Muscle of back (tissue), 11 donors: Measurements from ENCODE around the gene COASY. TPM values are rescaled to one million over a fixed set of nuclear protein-coding genes. Genes with fewer than 3 reads are reported as not detected.
"Not testable (repeated sequence)": the region's sequence is repeated elsewhere in the genome, so short reads cannot be mapped to it uniquely, and the experiment has no call there.

ENCODE experiments used
- DNase-seq, 3 donors: peaks; one replicate each; pipeline versions ENCODE4 v3.0.0 to v3.0.0-alpha.2; 2013
- polyA plus RNA-seq, 10 donors: library from polyadenylated mRNA; unstranded; fragments of 120-200 nt; gene quantifications; one replicate each; pipeline ENCODE4 v1.2.1, GENCODE V29; 2013; ENCODE audit not compliant: insufficient read length in 10 of 10

The COASY gene
- polyA plus RNA-seq, 10 donors = 20.0 to 29.7 (median 27.1) TPM

DNA sequence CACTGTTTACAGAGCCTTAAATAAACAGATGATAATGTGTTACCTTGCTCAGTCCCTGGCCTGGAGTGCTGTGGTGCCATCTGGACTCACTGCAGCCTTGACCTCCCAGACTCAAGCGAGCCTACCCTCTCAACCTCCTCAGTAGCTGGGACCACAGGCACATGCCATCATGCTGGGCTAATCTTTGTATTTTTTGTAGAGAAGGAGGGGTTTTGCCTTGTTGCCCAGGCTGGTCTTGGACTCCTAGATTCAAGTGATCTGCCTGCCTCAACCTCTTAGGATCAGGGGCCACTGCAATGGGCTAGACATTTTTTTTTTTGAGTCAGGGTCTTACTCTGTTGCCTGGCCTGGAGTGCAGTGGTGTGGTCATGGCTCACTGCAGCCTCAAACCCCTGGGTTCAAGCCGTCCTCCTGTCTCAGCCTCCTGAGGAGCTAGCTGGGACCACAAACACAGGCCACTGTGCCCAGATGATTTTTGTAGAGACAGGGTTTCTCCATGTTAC, 30.9 kb upstream of the COASY start:
- DNase-seq = no peak

DNA sequence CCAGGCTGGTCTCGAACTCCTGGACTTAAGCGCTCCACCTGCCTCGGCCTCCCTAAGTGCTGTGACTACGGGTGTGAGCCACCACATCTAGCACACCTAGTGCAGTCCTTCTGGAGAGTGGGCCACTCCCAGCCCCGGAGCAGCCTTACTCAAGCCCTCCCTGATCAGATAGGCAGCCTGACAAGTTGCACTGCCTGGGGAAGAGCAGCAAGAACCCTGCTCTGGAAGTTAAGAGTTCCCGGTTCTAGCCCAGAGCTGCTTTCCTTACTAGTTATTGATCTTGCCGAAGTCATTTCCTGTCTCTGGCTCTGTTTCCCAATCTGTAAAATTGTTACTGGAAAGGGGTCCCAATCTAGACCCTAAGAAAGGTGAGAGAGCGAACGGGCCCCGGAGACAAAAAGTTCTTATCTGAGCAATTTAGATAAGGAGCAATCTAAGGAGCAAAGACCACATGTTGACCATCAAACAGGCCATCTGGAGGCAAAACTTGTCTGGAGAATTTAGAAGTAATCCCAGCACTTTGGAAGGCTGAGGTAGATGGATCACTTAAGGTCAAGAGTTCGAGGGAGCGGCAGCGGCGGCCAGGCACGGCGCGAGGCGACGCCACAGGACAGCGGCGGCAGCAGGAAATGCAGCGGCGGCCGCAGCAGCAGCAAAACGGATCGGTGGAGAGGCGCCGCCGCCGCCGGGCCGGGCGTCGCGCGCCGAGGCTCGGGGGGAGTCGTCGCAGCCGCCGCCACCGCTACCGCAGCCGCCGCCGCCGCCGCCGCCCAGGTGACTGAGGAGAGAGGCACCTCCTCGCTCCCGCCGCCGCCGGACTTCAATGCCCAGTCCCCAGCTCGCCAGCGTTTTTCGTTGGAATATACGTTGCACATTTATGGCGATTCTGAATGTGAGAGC, 30.2 kb upstream of the COASY start:
- DNase-seq = peak in 2 of 3 donors; percentile 63 to 81

DNA sequence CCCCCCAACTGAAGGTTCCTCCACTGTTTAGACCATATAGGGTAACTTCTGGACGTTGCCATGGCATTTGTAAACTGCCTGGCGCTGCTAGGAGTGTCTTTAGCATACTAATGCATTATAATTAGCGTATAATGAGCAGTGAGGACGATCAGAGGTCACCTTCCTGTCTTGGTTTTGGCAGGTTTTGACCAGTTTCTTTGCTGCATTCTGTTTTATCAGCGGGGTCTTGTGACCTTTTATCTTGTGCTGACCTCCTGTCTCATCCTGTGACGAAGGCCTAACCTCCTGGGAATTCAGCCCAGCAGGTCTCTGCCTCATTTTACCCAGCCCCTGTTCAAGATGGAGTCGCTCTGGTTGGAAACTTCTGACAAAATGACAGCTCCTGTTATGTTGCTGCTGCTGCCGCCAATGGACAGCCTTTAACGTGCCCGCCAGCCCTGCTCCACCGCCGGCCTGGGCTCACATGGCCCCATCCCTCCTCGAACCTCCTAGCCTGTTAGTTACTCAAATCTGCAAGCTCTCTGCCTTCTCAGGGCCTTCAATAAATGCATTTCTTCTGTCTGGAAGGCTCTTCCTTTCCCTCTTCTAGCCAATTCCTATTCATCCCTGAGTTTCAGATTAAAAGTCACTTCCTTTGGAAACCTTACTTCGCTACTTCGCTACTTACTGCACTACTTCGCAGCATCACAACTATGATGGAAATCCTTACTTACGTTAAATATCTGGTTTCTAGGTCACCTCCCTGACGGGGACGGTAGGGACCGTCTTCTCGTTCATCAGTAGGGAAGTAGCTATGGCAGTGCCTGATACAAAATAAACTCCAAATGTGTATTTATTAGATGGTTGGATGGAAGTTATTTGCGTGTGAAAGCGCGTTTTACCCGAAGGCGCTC, 26.5 kb upstream of the COASY start:
- no peak for DNase-seq

DNA sequence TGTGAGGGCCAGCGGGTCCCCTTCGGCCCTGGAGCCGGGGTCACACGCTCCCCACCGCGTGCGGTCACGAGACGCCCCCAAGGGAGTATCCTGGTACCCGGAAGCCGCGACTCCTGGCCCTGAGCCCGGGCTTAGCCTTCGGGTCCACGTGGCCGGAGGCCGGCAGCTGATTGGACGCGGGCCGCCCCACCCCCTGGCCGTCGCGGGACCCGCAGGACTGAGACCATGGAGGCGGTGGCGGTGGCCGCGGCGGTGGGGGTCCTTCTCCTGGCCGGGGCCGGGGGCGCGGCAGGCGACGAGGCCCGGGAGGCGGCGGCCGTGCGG, 25.9 kb upstream of the COASY start, which contains the start of gene NAGLU:
TSS of gene NAGLU (plus strand) at position 194 of the 324 bp plus-strand sequence. CDS start at position 226, 32 bp downstream.
- peak; percentile 93 to 97 (median 96) for DNase-seq

DNA sequence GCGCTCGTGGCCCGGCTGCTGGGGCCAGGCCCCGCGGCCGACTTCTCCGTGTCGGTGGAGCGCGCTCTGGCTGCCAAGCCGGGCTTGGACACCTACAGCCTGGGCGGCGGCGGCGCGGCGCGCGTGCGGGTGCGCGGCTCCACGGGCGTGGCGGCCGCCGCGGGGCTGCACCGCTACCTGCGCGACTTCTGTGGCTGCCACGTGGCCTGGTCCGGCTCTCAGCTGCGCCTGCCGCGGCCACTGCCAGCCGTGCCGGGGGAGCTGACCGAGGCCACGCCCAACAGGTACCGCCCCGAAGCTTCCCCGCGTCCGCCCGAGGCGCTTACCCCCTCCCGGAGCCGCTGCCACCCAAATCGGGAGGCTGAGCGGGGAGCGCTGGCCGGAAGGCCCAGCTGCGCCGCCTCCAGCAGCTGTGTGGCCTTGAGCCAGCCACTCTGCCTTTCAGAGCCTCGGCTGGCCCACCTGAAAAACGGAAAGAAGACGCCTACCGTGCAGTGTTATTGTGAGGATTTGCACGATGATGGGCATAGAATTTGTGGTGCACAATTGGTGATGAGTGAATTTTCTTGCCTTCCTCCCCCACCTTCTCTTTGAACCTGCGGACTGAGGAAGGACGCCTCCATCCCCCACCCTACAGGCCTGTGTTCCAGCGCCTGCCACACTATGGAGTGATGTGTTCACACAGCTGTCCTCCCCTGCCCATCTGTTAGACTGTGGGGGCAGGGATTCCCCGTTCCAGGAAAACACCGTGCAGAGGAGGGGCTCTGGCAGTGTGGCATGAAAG, 25.4 kb upstream of the COASY start:
- DNase-seq = peak; percentile 81 to 93 (median 82)

DNA sequence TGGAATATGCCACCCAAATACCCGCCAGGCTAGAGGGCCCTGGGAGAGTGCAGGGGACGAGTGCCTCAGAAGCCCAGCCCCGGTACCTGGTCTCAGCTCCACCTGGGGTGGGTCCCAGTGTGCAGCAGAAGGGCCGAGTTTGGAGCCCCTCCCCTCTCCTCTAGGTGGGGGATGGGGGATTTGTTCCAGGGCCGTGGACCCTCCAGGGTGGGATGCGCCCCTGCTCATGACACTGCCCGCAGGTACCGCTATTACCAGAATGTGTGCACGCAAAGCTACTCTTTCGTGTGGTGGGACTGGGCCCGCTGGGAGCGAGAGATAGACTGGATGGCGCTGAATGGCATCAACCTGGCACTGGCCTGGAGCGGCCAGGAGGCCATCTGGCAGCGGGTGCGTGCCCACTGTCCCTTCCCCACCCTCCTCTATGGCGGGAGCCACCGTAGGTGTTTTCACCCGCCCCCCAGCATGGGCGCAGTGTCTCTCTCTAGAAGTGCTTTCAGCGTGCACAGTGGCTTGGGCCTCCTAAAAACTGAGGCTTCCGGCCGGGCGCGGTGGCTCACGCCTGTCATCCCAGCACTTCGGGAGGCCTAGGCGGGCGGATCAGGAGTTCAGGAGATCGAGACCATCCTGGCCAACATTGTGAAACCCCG, 24.7 kb upstream of the COASY start:
- DNase-seq = no peak

DNA sequence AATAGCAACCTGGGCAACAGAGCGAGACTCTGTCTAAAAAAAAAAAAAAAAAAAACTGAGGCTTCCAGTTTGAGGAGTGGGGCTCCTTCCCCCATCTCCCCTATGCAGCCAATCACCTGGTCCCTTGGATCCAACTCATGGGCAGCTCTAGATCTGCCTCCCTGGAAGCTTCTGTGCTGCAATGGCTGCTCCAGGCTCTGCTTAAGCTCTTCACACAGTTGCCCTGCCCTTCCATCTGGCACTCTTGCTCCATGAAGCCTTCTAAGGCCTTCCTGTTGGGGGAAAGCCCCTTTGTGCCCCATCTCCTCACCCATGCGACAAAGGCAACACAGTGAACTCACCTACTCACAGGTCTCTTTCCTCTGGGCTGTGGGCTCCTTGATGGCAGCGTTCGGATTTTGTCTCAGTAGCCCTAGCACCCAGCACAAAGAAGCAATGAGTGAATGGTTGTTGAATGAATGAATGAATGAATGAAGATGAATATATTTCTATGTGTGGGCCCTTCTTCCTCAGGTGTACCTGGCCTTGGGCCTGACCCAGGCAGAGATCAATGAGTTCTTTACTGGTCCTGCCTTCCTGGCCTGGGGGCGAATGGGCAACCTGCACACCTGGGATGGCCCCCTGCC, 24.0 kb upstream of the COASY start:
- DNase-seq = no peak

DNA sequence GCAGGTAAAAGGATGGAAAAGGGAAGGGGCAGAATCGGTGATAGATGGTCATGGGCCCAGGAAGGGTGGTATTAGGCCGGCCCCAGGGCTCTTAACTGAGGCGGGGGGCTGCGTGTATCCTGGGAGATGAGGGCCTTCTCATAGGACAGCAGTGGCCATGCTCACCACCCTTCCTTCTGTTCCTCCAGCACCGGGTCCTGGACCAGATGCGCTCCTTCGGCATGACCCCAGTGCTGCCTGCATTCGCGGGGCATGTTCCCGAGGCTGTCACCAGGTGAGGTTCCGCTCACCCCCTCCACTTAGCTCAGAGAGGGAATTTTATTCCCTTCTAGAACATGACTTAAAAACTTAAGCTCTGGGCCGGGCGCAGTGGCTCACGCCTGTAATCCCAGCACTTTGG, 23.5 kb upstream of the COASY start:
- no peak for DNase-seq

DNA sequence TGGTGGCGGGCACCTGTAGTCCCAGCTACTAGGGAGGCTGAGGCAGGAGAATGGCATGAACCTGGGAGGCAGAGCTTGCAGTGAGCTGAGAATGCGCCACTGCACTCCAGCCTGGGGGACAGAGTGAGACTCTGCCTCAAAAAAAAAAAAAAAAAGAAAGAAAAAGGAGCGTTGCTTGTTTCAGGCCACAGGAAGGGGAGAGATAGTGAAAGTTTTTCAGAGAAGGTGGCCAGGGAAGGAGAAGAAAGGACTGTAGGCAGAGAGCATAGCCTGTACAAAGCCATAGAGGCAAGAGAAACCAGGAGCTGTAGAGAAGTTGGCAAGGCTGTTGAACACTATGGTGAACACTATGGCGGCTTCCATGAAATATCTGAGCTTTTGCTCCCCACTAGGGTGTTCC, 21.4 kb upstream of the COASY start:
- DNase-seq = not testable (repeated sequence)

DNA sequence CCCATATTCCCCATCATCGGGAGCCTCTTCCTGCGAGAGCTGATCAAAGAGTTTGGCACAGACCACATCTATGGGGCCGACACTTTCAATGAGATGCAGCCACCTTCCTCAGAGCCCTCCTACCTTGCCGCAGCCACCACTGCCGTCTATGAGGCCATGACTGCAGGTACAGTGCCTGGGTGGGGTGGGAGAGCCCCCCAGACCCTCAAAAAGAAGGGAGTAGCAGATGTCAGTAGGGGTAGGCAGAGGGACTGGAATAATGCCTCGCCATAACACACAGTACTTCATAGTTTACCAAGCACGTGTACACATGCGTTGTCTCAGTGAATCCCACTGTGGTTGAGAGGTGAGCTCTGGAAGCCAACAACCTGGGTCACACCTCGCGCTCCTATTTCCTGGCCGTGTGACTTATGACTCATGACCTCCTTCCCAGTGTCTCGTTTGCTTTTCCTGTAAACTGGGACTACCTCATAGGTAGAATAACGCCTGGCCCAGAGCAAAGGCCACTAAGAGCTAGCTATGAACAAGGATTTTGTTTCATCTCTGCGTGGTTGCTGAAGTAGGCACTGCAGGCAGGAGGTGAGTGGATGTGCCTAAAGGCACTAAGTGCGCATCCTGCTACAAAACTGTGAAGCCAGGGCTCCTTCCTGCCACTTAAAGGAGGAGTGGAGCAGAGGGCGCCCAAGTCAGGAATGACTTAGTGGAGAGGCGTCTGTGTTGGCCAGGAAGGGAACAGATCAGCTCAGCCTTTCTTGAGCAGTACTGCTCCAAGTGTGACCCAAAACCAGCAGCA, 20.7 kb upstream of the COASY start:
- no peak for DNase-seq

DNA sequence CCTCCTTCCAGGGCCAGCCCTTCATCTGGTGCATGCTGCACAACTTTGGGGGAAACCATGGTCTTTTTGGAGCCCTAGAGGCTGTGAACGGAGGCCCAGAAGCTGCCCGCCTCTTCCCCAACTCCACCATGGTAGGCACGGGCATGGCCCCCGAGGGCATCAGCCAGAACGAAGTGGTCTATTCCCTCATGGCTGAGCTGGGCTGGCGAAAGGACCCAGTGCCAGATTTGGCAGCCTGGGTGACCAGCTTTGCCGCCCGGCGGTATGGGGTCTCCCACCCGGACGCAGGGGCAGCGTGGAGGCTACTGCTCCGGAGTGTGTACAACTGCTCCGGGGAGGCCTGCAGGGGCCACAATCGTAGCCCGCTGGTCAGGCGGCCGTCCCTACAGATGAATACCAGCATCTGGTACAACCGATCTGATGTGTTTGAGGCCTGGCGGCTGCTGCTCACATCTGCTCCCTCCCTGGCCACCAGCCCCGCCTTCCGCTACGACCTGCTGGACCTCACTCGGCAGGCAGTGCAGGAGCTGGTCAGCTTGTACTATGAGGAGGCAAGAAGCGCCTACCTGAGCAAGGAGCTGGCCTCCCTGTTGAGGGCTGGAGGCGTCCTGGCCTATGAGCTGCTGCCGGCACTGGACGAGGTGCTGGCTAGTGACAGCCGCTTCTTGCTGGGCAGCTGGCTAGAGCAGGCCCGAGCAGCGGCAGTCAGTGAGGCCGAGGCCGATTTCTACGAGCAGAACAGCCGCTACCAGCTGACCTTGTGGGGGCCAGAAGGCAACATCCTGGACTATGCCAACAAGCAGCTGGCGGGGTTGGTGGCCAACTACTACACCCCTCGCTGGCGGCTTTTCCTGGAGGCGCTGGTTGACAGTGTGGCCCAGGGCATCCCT, 18.5 kb upstream of the COASY start:
- DNase-seq = peak in 2 of 3 donors; percentile 48 to 72

DNA sequence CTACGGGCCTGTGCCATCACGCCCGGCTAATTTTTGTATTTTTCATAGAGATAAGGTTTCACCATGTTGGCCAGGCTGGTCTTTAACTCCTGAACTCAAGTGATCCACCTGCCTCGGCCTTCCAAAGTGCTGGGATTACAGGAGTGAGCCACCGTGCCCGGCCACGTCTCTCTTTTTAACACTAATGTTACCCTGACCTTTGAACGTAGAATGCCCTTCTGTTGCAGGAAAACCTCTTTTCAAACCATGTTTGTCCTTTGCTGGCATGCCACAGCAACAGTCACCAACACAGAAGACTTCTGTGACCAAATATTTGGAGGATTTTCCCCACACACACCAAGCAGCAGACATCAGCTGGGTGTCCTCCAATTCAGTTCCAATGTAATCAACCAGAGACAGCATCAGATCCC, 17.1 kb upstream of the COASY start:
- no peak for DNase-seq

DNA sequence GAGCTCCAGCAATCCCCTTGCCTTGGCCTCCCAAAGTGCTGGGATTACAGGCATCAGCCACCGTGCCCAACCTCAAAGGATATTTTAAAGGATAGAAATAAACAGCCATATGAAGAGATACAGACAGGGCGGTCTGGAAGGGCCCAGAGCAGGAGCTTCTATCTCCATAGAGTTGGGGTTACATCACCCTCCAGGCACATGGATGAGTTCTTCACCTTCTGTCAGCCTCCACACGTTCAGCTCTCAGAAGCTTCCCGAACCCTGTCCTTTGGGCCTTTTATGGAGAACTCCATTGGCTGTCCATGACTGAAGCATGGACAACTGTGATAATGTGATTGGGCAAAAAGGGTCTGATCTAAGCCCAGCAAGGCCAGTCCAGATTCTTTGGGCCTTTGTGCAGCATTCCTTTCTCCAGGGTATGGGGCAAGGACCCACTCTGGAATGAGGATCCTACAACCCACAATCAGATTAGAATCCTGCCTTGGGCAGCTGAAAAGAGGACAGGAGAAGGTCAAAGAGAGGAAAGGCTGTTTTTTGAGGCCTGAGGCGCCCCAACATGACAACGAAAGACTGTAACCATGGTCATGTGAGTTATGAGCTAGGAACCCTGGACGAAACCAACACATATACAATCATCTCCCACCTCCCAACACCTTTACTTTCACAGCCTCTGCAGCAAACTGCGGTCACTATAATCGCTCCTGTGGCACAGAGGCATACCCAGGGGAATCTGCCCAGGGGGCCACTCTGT, 16.0 kb upstream of the COASY start:
- not testable (repeated sequence) for DNase-seq

DNA sequence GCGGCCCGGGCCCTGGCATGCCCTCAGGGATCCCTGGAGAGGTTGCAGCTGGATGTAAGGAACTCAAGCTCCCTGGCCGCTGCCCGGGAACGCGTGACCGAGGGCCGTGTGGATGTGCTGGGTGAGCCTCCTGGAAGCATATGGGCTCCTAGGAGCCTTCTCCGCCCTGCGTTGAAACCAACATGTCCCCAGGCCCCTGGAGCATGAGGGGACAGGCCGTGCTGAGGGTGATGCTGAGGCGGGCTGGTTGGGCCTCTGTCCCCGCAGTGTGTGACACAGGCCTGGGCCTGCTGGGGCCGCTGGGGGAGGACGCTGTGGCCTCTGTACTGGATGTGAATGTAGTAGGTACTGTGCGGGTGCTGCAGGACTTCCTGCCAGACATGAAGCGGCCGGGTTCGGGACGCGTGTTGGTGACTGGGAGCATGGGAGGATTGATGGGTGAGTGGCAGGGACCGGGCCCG, 14.9 kb upstream of the COASY start:
- no peak for DNase-seq

DNA sequence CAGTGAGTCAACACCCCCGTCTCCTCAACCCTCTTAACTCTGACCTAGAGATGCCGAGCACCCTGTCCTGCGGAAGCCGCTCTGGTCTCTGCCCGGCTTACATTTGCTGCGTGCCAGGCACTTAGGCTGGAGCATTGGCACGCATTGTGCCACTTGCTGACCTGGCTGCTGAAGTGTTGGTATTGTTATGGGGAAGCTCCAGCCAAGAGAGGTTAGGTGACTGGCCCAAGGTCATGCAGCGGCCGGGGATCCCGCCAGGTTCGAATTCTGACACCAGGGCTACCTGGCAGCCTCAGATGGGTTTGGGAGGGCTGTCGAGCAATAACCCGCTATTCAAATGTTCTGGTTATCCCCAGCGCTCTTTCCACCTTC, 14.3 kb upstream of the COASY start:
- no peak for DNase-seq

DNA sequence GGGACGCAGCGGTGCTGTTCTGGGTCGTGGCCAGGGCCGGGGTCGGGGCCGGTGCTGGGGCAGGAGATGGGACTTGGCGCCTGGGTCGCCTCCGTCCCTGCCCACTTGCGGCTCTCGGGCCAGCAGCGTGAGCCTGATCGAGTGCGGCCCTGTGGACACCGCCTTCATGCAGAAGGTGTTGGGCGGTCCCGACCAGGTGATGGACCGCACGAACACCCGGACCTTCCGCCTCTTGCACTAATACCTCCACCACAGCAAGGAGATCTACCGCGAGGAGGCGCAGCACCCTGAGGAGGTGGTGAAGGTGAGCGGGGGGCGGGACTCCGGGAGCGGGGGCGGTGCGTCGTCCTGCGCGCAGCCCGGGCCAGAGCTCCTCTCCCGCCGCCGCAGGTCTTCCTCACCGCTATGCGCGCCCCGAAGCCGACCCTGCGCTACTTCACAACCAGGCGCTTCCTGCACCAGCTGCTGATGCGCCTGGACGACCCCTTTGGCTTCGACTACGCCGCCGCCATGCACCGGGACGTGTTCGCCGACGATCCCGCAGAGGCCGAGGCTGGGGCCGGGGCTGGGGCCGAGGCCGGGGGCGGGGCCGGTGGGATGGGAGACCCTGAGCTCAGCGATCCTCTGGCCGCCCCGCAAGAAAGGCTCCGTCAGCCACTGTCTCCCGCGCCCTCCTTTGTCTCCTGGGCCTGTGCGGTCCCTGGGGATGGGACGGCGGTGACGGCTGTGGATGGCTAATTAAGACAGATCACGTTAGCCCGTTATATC, 13.7 kb upstream of the COASY start:
- peak in 1 of 3 donors; percentile 70 for DNase-seq
